ENCODE results near the gene PSMG2. TPM values are rescaled to one million over a fixed set of nuclear protein-coding genes. Genes with fewer than 3 reads are reported as not detected.

The PSMG2 gene
- total RNA-seq, 2 experiments from 2014 or later = 98.2 to 106 TPM

DNA sequence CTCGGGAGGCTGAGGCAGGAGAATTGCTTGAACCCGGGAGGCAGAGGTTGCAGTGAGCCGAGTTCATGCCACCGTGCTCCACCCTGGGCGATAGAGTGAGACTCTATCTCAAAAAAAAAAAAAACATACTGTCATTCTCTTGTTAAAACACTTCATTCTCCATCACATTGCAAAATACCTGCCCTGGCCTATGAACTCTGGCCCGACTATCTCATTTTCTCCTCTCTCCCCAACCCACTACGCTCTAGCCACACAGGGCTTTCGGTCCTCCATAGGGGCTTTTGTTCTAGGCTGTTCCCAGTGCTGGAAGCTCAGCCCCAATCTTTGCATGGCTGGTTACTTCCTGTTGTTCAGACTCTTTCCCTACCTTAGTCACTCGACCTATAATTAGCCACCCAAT, 10.6 kb upstream of the PSMG2 start:
- Mint-ChIP-seq H3K27ac (no peak overlapping the region), H3K4me3 (no peak overlapping the region), H3K4me1 (peaks cover 22% of the 10 kb centered on the region), H3K36me3 (peaks cover 16% of the 10 kb centered on the region), H3K27me3 (no peaks in the 10 kb centered on the region), H3K9me3 (ENCODE audit: low read depth) (no peaks in the 10 kb centered on the region)
- DNase-seq (no peak), ATAC-seq (no peak)
- CTCF ChIA-PET = interaction anchor here (0.6 to 0.7 kb wide), 3 partner anchors 32 to 352 kb away, joined by 3 read pairs; partner anchors contain the start of gene SPIRE1

- H3K4me3 Mint-ChIP-seq = no peak overlapping the region
- H3K9me3 Mint-ChIP-seq (ENCODE audit: low read depth) = no peaks in the 10 kb centered on the region
- CTCF ChIA-PET = no interaction called here
- DNase-seq = no peak
- no peak overlapping the region for H3K27ac Mint-ChIP-seq
- peaks cover 24% of the 10 kb centered on the region for H3K4me1 Mint-ChIP-seq
- ATAC-seq = peak; percentile 57
- peaks cover 25% of the 10 kb centered on the region for H3K36me3 Mint-ChIP-seq
- H3K27me3 Mint-ChIP-seq = no peaks in the 10 kb centered on the region
Observed at GRCh38 chr18:12694032-12694431, 8.8 kb upstream of the PSMG2 start.

GRCh38 chr18:12699747-12700146, 3.1 kb upstream of the PSMG2 start:
- DNase-seq (no peak), ATAC-seq (no peak)
- no peaks in the 10 kb centered on the region for H3K9me3 Mint-ChIP-seq (ENCODE audit: low read depth)
- peaks cover 33% of the 10 kb centered on the region for H3K4me1 Mint-ChIP-seq
- no peaks in the 10 kb centered on the region for H3K27me3 Mint-ChIP-seq
- H3K36me3 Mint-ChIP-seq = peaks cover 26% of the 10 kb centered on the region
- CTCF ChIA-PET = no interaction called here
- no peak overlapping the region for H3K27ac Mint-ChIP-seq
- no peak overlapping the region for H3K4me3 Mint-ChIP-seq

GRCh38 chr18:12701161-12701560, 1.7 kb upstream of the PSMG2 start:
- no peak for DNase-seq
- ATAC-seq = no peak
- H3K27me3 Mint-ChIP-seq = no peaks in the 10 kb centered on the region
- CTCF ChIA-PET = interaction anchor here (1.2 to 2.7 kb wide), 3 partner anchors 23 to 308 kb away, joined by 4 to 8 read pairs (median 4); no protein-coding TSS in a partner anchor
- H3K9me3 Mint-ChIP-seq (ENCODE audit: low read depth) = no peaks in the 10 kb centered on the region
- peaks cover 31% of the 10 kb centered on the region for H3K36me3 Mint-ChIP-seq
- peak overlapping the region; percentile 98 for H3K4me3 Mint-ChIP-seq
- H3K27ac Mint-ChIP-seq = peak overlapping the region; percentile 95
- peaks cover 42% of the 10 kb centered on the region for H3K4me1 Mint-ChIP-seq

DNA sequence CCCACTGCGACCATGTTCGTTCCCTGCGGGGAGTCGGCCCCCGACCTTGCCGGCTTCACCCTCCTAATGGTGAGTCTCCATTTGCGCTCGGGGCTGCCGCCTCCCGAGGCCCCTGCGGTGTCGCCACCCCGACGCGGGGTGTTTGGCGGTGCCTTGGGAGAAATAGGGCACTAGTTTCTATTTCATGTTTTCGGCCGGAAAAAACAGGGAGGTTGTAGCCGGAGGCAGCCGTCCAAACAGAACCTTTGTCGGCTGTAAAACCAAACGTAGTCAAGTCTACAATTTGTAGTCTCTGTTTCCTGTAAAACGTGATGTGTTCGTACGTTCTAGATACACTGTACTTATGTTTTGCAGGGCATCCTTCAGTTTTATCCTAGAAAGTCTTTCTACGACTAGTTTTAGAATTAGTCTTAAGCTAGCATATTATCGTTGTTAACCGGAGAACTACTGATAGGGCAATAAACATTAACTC, 290 bp downstream of the PSMG2 start:
- peaks cover 48% of the 10 kb centered on the region for H3K4me1 Mint-ChIP-seq
- H3K27ac Mint-ChIP-seq = peak overlapping the region; percentile 95
- peak overlapping the region; percentile 98 for H3K4me3 Mint-ChIP-seq
- CTCF ChIA-PET = interaction anchor here (1.4 to 2.7 kb wide), 2 partner anchors 310 to 375 kb away, joined by 4 to 8 read pairs; no protein-coding TSS in a partner anchor
- peak; percentile 56 for ATAC-seq
- peaks cover 36% of the 10 kb centered on the region for H3K36me3 Mint-ChIP-seq
- no peaks in the 10 kb centered on the region for H3K9me3 Mint-ChIP-seq (ENCODE audit: low read depth)
- H3K27me3 Mint-ChIP-seq = no peaks in the 10 kb centered on the region
- no peak for DNase-seq

DNA sequence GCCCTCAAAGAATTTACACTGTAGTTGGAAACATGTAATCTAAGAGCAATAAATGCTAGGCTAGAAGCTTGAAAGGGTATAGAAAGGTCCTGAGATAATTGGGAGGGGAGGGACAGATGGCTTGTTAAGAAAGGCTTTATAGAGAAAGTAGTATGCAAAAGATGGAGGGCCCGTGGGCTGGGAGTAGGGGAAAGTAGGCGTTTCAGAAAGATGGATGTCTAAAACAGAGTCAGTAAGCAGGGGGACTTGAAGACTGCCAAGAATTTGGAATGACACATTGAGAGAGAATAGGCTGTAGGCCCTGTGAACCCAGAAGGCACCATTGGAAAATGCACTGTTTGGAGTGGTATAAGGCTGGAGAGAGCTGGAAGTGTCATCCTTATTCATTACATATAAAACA, 822 bp downstream of the PSMG2 start:
- ATAC-seq = no peak
- H3K27ac Mint-ChIP-seq = peak overlapping the region; percentile 95
- no peaks in the 10 kb centered on the region for H3K27me3 Mint-ChIP-seq
- peaks cover 35% of the 10 kb centered on the region for H3K36me3 Mint-ChIP-seq
- H3K4me1 Mint-ChIP-seq = peaks cover 45% of the 10 kb centered on the region
- DNase-seq = no peak
- peak overlapping the region; percentile 98 for H3K4me3 Mint-ChIP-seq
- CTCF ChIA-PET = interaction anchor here (1.2 to 2.7 kb wide), 3 partner anchors 11 to 376 kb away, joined by 3 to 8 read pairs (median 4); no protein-coding TSS in a partner anchor
- no peaks in the 10 kb centered on the region for H3K9me3 Mint-ChIP-seq (ENCODE audit: low read depth)

DNA sequence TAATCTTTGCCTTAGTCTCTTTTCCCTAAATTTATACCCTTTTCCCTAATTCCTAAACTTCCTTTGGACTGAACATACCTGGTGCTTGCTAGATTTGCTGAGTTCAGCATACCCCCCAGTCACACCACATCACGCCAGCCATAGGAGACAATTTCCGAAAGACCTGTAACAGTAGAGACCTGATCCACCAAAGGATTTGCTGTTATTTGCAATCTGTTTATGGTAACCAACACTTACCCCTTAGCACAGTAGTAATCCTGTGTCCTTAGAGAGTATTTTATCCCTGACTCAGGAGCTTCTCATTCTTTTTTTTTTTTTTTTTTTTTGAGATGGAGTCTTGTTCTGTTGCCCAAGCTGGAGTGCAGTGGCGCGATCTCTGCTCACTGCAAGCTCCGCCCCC, 8.6 kb downstream of the PSMG2 start:
- Mint-ChIP-seq H3K9me3 (ENCODE audit: low read depth) (no peaks in the 10 kb centered on the region), H3K4me3 (no peak overlapping the region), H3K27ac (no peak overlapping the region), H3K4me1 (peaks cover 4% of the 10 kb centered on the region), H3K36me3 (peaks cover 50% of the 10 kb centered on the region), H3K27me3 (no peaks in the 10 kb centered on the region)
- CTCF ChIA-PET = no interaction called here
- DNase-seq (no peak), ATAC-seq (no peak)

GRCh38 chr18:12721495-12722275, 18.8 kb downstream of the PSMG2 start:
- Mint-ChIP-seq H3K9me3 (ENCODE audit: low read depth) (no peaks in the 10 kb centered on the region), H3K27ac (peak overlapping the region; percentile 22), H3K27me3 (no peaks in the 10 kb centered on the region), H3K36me3 (peaks cover 29% of the 10 kb centered on the region), H3K4me3 (no peak overlapping the region), H3K4me1 (peaks cover 11% of the 10 kb centered on the region)
- DNase-seq = no peak
- ATAC-seq = no peak
- CTCF ChIA-PET = interaction anchor here (1.0 to 6.7 kb wide), 4 partner anchors 171 to 213 kb away, joined by 3 to 70 read pairs (median 6); no protein-coding TSS in a partner anchor

DNA sequence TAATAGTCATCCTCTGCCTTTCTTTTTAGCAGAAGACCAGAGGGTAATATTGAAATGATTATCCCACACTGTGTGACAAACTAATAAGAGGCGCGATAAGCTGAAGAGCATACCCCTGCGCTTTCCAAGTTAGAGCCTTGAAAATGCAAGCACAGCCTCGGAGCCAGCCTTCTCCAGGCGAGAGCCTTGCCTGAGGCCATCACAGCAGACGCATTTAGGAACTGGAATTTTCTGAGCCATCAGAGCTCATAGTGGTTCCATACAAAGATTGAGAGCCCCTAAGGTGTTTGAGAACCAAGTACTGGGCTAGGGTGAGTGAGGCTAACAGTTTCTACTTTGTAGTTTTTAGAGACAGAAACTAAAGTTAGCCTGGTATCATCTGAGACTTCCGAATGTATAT, 19.9 kb downstream of the PSMG2 start:
- CTCF ChIA-PET = interaction anchor here (0.6 to 6.7 kb wide), 6 partner anchors 14 to 437 kb away, joined by 3 to 70 read pairs (median 4); no protein-coding TSS in a partner anchor
- no peak overlapping the region for H3K27ac Mint-ChIP-seq
- peaks cover 11% of the 10 kb centered on the region for H3K4me1 Mint-ChIP-seq
- no peak for DNase-seq
- ATAC-seq = no peak
- H3K4me3 Mint-ChIP-seq = no peak overlapping the region
- no peaks in the 10 kb centered on the region for H3K27me3 Mint-ChIP-seq
- peaks cover 30% of the 10 kb centered on the region for H3K36me3 Mint-ChIP-seq
- H3K9me3 Mint-ChIP-seq (ENCODE audit: low read depth) = no peaks in the 10 kb centered on the region

DNA sequence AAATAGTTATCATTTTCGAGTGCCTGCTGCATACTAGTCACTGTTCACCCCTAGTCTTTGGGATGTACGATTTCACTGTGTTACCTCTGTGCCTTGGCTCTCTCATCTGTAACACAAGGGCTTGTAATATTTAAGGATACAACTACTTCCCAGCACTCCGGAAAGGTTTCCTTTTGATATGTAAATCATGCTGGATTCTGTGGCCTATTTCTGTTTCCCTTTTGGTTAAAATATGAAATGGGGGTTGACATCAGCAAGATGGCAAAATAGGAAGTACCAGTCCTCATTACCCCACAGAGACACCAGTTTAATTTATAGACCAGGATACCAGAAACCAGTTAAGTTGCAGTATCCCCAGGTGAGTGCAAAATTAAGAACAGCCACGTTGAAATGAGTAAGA, 23.5 kb downstream of the PSMG2 start:
- DNase-seq (no peak), ATAC-seq (no peak)
- no peak overlapping the region for H3K27ac Mint-ChIP-seq
- no peak overlapping the region for H3K4me3 Mint-ChIP-seq
- CTCF ChIA-PET = interaction anchor here (0.7 to 6.7 kb wide), 24 partner anchors 10 to 433 kb away, joined by 3 to 70 read pairs (median 4); partner anchors contain the start of genes CEP192 and PTPN2
- no peaks in the 10 kb centered on the region for H3K9me3 Mint-ChIP-seq (ENCODE audit: low read depth)
- H3K4me1 Mint-ChIP-seq = peaks cover 4% of the 10 kb centered on the region
- H3K27me3 Mint-ChIP-seq = no peaks in the 10 kb centered on the region
- peaks cover 16% of the 10 kb centered on the region for H3K36me3 Mint-ChIP-seq

- DNase-seq (peak; percentile 70), ATAC-seq (peak; percentile 67)
- CTCF ChIA-PET = interaction anchor here (0.7 to 6.7 kb wide), 33 partner anchors 10 to 444 kb away, joined by 3 to 70 read pairs (median 4); partner anchors contain the start of genes CEP192 and PTPN2
- Mint-ChIP-seq H3K27me3 (no peaks in the 10 kb centered on the region), H3K4me3 (no peak overlapping the region), H3K36me3 (peaks cover 13% of the 10 kb centered on the region), H3K27ac (no peak overlapping the region), H3K4me1 (peaks cover 1% of the 10 kb centered on the region), H3K9me3 (ENCODE audit: low read depth) (no peaks in the 10 kb centered on the region)
Observed at GRCh38 chr18:12726774-12727550, 24.1 kb downstream of the PSMG2 start.

GRCh38 chr18:12737243-12737902, 34.5 kb downstream of the PSMG2 start:
- ATAC-seq (no peak), DNase-seq (no peak)
- Mint-ChIP-seq H3K4me1 (peaks cover 2% of the 10 kb centered on the region), H3K4me3 (no peak overlapping the region), H3K9me3 (ENCODE audit: low read depth) (no peaks in the 10 kb centered on the region), H3K27me3 (no peaks in the 10 kb centered on the region), H3K36me3 (no peaks in the 10 kb centered on the region), H3K27ac (no peak overlapping the region)
- CTCF ChIA-PET = interaction anchor here (0.9 to 2.8 kb wide), 4 partner anchors 10 to 422 kb away, joined by 3 to 14 read pairs (median 4); no protein-coding TSS in a partner anchor

- ATAC-seq (no peak), DNase-seq (no peak)
- H3K27ac Mint-ChIP-seq = no peak overlapping the region
- peaks cover 5% of the 10 kb centered on the region for H3K4me1 Mint-ChIP-seq
- H3K27me3 Mint-ChIP-seq = peaks cover 2% of the 10 kb centered on the region
- no peak overlapping the region for H3K4me3 Mint-ChIP-seq
- H3K36me3 Mint-ChIP-seq = no peaks in the 10 kb centered on the region
- H3K9me3 Mint-ChIP-seq (ENCODE audit: low read depth) = no peaks in the 10 kb centered on the region
- CTCF ChIA-PET = interaction anchor here (1.0 kb wide), 1 partner anchor 184 kb away, joined by 3 read pairs; no protein-coding TSS in a partner anchor
Observed at GRCh38 chr18:12741351-12741750, 38.5 kb downstream of the PSMG2 start.

Data from activated CD8-positive, alpha-beta memory T cell treated with anti-CD3 and anti-CD28 coated beads, Interleukin-2, amount 10 ng/mL, durations not matched to agents 7 days and 5 days (primary cell).